Globus pallidus (tissue), 1 donor: ENCODE measurements around the gene DAD1.
"Not testable (repeated sequence)": the region's sequence is repeated elsewhere in the genome, so short reads cannot be mapped to it uniquely, and the experiment has no call there.

ENCODE experiments used
- DNase-seq: peaks from one replicate; pipeline ENCODE4 v3.0.0-alpha.2; 2015; ENCODE audit warnings: low spot score

Gene DAD1

GRCh38 chr14:22589096-22589839 is at the start of gene DAD1:
DAD1 (minus strand) TSS chr14:22589224; CDS start chr14:22589157, 67 bp downstream.
- peak; percentile 98 for DNase-seq

- not testable (repeated sequence) for DNase-seq
These were observed 47.0 kb upstream of the DAD1 start for GRCh38 chr14:22635980-22636379.

GRCh38 chr14:22634233-22634900 is 45.3 kb upstream of the DAD1 start:
- DNase-seq: no peak

DNA sequence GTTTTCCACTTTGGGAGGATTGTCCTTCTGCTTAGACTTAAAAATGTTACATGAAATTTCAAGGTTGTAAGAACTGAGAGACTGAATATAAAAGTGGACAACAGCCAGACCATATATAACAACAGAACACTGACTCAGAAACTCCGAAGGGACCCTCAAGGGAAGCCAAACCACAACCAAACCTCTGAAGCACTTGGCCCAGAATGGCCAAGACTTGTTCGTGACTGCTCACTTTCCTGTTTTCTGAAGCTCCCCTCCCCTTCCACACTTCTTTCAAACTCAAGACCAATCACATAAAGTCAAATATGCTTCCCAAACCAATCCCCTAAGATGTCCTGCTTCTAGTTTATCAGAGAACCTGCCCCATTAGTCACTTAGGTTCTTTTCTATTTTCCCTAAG is 41.5 kb upstream of the DAD1 start:
- no peak for DNase-seq

GRCh38 chr14:22630066-22630465 is 41.0 kb upstream of the DAD1 start:
- no peak for DNase-seq

DNA sequence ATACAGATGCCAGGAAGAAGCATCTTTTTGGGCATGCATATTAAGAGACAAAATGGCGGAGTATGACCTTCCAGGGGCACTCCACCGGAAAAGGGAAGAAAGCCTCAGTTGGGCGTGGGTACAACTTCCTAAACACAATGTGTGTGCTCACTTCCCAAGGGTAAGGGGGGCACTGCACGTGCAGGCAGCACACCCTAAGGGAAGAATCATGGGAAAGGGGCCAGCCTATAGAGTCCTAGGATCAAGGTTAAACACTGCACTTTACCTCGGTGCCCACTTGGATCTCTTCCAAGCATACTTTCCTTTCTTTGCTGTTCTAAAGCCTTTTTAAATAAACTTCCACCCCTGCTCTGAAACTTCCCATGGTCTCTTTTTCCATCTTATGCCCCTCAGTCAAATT is 40.3 kb upstream of the DAD1 start:
- no peak for DNase-seq

DNA sequence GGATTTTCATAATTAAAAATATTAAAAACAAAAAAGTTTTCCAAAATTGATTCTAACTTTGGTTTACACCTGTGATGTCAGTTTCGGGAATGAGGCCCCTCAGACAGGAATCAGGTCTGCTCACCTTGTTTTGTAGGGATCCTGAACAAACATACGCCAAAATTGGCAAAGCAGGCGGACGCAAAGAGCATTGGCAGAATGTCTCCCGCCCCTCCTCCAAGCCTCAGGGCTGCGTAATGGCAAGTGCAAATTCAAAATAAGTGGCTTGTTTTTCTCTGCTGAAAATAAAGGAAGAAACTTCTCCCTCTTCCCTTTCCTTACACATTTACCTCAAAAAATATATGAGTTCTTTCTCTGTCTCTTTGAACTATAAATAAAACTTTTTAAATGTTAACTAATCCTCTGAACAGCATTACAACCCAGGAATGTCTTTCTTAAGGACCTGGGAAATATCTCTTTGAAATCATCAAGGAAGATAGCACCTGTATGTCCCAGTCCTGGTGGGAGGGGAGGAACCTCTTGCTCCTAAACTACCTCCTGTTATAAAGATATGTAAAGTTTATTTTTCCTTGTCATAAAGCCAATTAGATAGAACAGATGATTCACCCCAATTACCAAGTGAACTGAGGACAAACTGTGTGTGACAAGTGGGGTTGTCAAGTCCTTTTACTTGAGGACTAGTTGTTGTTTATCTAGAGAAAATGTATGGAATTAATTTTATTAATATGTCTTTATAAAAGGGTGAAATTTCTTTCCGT is 38.7 kb upstream of the DAD1 start:
- no peak for DNase-seq

DNA sequence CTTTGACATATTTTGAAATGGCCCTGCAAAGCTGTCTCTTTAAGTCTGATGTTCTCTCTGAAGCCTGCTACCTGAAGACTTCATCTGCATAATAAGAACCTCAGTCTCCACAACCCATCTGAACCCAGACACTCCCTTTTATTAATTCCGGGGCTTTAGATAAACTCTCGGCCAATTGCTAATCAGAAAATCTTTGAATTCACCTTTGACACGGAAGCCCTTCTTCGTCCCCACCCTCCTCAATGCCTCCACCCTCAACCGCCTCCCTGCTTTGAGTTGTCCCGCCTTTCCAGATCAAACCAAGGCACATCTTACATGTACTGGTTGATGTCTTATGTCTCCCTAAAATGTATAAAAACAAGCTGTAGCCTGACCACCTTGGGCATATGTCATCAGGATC is 37.6 kb upstream of the DAD1 start:
- no peak for DNase-seq

GRCh38 chr14:22623047-22623446 is 34.0 kb upstream of the DAD1 start:
- no peak for DNase-seq

GRCh38 chr14:22622255-22622654 is 33.2 kb upstream of the DAD1 start:
- no peak for DNase-seq

DNA sequence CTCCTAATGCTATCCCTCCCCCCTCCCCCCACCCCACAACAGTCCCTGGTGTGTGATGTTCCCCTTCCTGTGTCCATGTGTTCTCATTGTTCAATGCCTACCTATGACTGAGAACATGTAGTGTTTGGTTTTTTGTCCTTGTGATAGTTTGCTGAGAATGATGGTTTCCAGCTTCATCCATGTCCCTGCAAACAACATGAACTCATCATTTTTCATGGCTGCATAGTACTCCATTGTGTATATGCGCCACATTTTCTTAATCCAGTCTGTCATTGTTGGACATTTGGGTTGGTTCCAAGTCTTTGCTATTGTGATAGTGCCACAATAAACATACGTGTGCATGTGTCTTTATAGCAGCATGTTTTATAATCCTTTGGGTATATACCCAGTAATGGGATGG is 26.7 kb upstream of the DAD1 start:
- not testable (repeated sequence) for DNase-seq

DNA sequence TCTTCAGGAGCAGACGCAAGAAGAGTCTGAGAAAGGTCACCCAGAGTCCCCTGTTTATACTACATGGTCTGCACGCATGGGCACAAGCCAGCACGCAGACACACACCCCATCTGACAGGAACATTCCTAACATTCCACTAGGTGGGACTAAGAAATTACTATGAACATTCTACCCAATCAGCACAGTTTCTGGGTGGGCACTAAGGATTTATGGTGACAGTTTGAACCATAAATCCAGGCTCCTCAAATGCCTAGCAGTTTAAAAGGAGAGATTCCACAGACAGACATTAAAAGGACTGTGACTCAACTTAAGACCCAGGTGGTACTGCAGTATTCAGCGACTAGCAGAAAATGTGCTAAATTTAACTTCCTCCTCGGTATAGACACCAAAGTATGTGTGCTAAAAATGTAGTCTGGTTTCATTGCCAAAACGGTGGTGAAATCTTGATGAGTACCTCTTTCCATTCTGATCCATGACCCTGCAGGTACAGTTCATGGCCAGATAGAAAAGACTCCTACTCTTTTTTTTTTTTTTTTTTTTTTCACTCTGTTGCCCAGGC is 25.3 kb upstream of the DAD1 start:
- DNase-seq: no peak

DNA sequence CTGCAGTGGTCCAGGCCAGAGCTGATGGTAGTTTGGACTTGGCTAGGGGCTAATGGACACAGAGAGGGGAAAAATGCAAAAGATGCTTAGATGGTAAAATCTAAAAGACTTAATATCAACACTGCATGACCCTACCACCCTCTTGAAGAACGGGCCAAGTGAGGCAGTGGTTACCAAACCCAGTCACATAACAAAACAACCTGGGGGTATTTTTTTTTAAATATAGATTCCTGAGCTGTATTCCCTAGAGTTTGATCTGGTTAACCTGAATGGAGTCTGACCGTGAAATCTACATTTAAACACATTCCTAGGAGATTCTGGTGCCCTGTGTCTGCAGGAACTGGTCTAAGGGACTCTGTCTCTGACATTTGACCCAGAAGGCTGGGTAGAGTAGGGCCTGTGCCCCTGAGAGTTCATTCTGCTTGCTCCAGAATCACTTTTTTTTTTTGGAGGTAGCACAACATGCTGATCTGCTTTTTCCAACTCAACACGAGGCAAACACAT is 24.8 kb upstream of the DAD1 start:
- no peak for DNase-seq

GRCh38 chr14:22613106-22613695 is 24.2 kb upstream of the DAD1 start:
- no peak for DNase-seq

GRCh38 chr14:22610931-22611330 is 21.9 kb upstream of the DAD1 start:
- no peak for DNase-seq

DNA sequence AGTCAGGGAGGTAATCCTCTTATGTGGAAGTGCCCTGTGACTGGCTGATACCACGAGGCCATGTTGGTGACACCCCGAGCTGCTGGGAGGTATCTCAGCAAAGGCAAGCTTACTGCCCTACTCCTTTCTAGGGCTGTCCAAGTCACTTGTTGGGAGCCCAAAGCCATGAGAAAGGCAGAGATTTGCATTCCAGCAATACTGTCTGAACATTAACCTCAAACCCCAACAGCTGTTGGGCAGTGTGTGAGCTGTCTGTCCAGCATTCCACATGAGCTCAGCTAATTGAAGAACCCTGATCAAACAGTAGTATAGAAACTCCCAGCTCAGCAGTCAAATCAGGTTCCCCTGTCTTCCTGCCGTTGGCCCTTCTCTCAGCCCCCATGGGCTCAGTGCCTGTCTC is 18.3 kb upstream of the DAD1 start:
- DNase-seq: no peak

DNA sequence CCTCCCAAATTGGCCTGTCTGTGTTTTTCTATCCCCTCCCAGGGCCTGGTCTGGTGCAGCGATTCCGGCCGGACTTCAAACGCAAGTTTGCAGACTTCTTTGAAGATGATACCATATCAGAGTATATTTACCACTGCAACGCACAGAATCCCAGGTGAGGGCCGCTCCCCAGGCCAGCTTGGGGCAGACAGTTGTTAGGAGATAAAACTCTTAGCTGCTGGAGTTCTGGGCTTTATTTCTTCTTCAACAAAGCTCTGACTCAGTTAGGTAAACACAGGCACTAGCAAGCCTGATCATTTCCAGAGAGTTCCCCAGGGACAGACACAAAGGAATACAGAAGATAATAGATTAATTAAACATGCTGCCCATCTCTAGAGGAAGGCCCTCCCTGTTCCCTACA is 17.4 kb upstream of the DAD1 start:
- DNase-seq: no peak

- no peak for DNase-seq
These were observed 13.8 kb upstream of the DAD1 start for GRCh38 chr14:22602862-22603261.

DNA sequence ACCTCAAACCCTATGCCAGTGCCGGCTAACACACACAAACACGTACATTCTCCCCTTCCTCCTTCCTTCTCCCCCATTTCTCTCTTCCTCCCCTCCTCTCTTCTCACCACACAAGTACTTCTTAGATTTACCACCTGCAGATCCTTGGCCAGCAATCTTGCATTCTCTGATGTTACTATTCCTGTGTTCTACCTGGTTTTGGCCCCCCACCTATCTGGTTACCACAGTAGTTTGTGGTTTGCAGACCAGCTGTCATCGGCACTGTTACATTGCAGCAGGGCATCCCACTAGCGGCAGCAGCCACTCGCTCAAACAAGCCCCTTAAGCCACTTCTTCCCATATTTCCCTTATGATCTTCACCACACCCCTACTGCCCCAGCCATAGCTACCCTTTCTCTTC is 13.0 kb upstream of the DAD1 start:
- no peak for DNase-seq

- no peak for DNase-seq
These were observed 12.4 kb upstream of the DAD1 start for GRCh38 chr14:22601456-22601855.

DNA sequence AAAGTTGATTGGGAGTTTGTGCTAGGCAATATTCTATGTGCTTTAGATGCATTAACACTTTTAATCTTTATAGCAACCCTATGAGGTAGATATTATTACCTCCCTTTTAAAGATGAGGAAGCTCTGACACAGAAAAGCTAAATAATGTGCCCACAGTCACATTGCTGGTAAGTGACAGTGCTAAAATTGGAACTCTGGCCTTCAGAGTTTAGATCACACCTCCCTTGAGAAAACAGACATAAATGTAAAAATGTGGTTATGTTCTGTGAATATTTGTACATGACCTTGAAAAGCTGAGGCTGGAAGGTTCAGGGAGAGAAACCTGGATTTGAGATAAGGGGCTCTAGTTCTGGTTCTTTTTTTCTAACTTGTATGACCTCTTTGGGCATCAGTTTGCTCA is 11.0 kb upstream of the DAD1 start:
- no peak for DNase-seq

DNA sequence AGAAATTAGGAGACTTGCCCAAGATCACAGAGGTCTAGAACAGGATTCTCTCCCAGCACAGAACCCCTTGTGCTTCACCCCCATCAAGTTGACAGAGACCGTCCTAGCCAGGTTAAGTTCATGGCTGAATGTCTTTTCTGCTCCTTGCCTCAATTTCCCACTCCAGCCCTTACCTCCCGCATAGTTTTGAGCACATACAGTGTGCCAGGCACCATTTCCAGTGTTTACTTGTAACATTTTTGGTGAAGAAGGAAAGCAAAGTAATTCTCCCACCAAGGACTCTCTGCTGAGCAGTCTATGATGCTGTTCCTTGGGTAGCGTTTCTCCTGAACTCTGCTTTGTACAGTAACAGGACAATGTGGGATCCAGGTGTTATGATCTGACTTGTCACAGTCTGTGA is 10.3 kb upstream of the DAD1 start:
- no peak for DNase-seq
